CD14-positive monocyte (primary cell): ENCODE results near the gene HSBP1L1. TPM values are rescaled to one million over a fixed set of nuclear protein-coding genes. Genes with fewer than 3 reads are reported as not detected.
A peak's percentile ranks its signal among the peaks of the same experiment; 100 is the strongest.

Experiments
- DNase-seq, 3 donors: peaks; one replicate each; pipeline ENCODE4 v3.0.0-alpha.2; 2011 to 2022
- H2AFZ ChIP-seq: 2 replicates; pipeline ENCODE4 v1.6.0; 2012; ENCODE audit warnings: mild to moderate bottlenecking, low read depth, low read length, inconsistent platforms; ENCODE audit not compliant: insufficient read depth, poor library complexity, severe bottlenecking
- H3K27ac ChIP-seq, 2 donors: 1 replicate in 1 of 2; 2 replicates in 1 of 2; pipeline ENCODE4 v1.5.1; 2012 to 2013; ENCODE audit warnings: low read length in 2 of 2, control low read depth in 1 of 2, inconsistent platforms in 1 of 2, low read depth in 1 of 2, mild to moderate bottlenecking in 1 of 2
- H3K27me3 ChIP-seq, 2 donors: one replicate each; pipeline versions ENCODE4 v1.6.0 to v1.6.1; 2011 to 2013; ENCODE audit warnings: low read length in 2 of 2; ENCODE audit not compliant: control insufficient read depth in 2 of 2, insufficient read depth in 2 of 2
- H3K36me3 ChIP-seq, 2 donors: replicated peaks in 1 of 2; 1 replicate in 1 of 2; 2 replicates in 1 of 2; pipeline versions ENCODE4 v1.5.1 to v1.6.1; 2012 to 2013; ENCODE audit warnings: low read length in 2 of 2, control low read depth in 1 of 2, inconsistent platforms in 1 of 2, mild to moderate bottlenecking in 1 of 2; ENCODE audit not compliant: insufficient read depth in 2 of 2, control insufficient read depth in 1 of 2
- H3K4me1 ChIP-seq, 2 donors: 1 replicate in 1 of 2; 2 replicates in 1 of 2; pipeline versions ENCODE4 v1.5.1 to v1.6.1; 2012 to 2013; ENCODE audit warnings: low read length in 2 of 2, control low read depth in 1 of 2, inconsistent platforms in 1 of 2, mild to moderate bottlenecking in 1 of 2, moderate library complexity in 1 of 2; ENCODE audit not compliant: insufficient read depth in 2 of 2, control insufficient read depth in 1 of 2
- H3K4me2 ChIP-seq: replicated peaks from 2 replicates; pipeline ENCODE3; 2012; ENCODE audit warnings: low read length, moderate library complexity, mild to moderate bottlenecking; ENCODE audit not compliant: poor library complexity, severe bottlenecking; ENCODE audit errors: extremely low read depth
- H3K4me3 ChIP-seq, 3 experiments: fragments of 200-600 bp in 1 of 3; sonication (generic) in 1 of 3; replicated peaks in 1 of 3; 1 replicate in 2 of 3; 2 replicates in 1 of 3; pipeline ENCODE4 v1.5.1; 2011 to 2013; ENCODE audit warnings: low read length in 3 of 3, mild to moderate bottlenecking in 3 of 3, control low read depth in 2 of 3, low read depth in 2 of 3, inconsistent platforms in 1 of 3, moderate library complexity in 1 of 3
- H3K79me2 ChIP-seq: 2 replicates; pipeline ENCODE4 v1.6.0; 2012; ENCODE audit warnings: mild to moderate bottlenecking, control low read depth, inconsistent platforms, low read length, moderate library complexity; ENCODE audit not compliant: insufficient read depth
- H3K9ac ChIP-seq: 2 replicates; pipeline ENCODE4 v1.6.0; 2017; ENCODE audit warnings: low read length, mild to moderate bottlenecking; ENCODE audit not compliant: insufficient read depth, poor library complexity, severe bottlenecking
- H3K9me3 ChIP-seq, 2 donors: replicated peaks in 1 of 2; 1 replicate in 1 of 2; 2 replicates in 1 of 2; pipeline versions ENCODE4 v1.5.1 to v1.6.1; 2012 to 2013; ENCODE audit warnings: low read length in 2 of 2, control low read depth in 1 of 2; ENCODE audit not compliant: control insufficient read depth in 1 of 2, insufficient read depth in 1 of 2
- H4K20me1 ChIP-seq: 2 replicates; pipeline ENCODE4 v1.6.0; 2012; ENCODE audit warnings: mild to moderate bottlenecking, low read length, control low read depth, moderate library complexity; ENCODE audit not compliant: insufficient read depth
- H3K27ac Mint-ChIP-seq, 7 donors: one replicate each; pipeline ENCODE4 v1.8.0; 2020; ENCODE audit warnings: mild to moderate bottlenecking in 7 of 7, mixed read lengths in 7 of 7, moderate library complexity in 6 of 7, inconsistent platforms in 2 of 7
- H3K27me3 Mint-ChIP-seq, 3 donors: one replicate each; pipeline ENCODE4 v1.8.0; 2021 to 2022; ENCODE audit warnings: low read depth in 3 of 3, mild to moderate bottlenecking in 3 of 3, mixed read lengths in 3 of 3, moderate library complexity in 3 of 3, inconsistent platforms in 1 of 3
- H3K36me3 Mint-ChIP-seq, 2 donors: one replicate each; pipeline ENCODE4 v1.8.0; 2020; ENCODE audit warnings: mixed read lengths in 2 of 2, inconsistent platforms in 1 of 2, mild to moderate bottlenecking in 1 of 2
- H3K4me1 Mint-ChIP-seq: one replicate; pipeline ENCODE4 v1.8.0; 2020; ENCODE audit warnings: mild to moderate bottlenecking, mixed read lengths
- H3K4me3 Mint-ChIP-seq, 2 donors: one replicate each; pipeline ENCODE4 v1.8.0; 2020; ENCODE audit warnings: mild to moderate bottlenecking in 2 of 2, mixed read lengths in 2 of 2, moderate library complexity in 1 of 2
- H3K9me3 Mint-ChIP-seq, 7 donors: one replicate each; pipeline ENCODE4 v1.8.0; 2020 to 2022; ENCODE audit warnings: mixed read lengths in 7 of 7, mild to moderate bottlenecking in 6 of 7, moderate library complexity in 6 of 7, inconsistent platforms in 2 of 7
- WGBS: methylation state at CpG from one replicate; pipeline ENCODE4 v1.1.5; 2013; ENCODE audit warnings: missing lambda C conversion rate; ENCODE audit not compliant: insufficient coverage; 5-methylcytosine and 5-hydroxymethylcytosine counted together
- intact Hi-C, 2 donors: fragments of 100-400 bp; cut with micrococcal nuclease; formaldehyde crosslinking; loops; one replicate each; pipeline versions ENCODE4 v1.15.0 to v1.15.1; 2023
- polyA plus RNA-seq, 3 donors: library from polyadenylated mRNA; depleted of rRNA in 1 of 3; unstranded in 2 of 3; stranded (reverse) in 1 of 3; fragments of 300-500 nt in 2 of 3; fragments of >200 nt in 1 of 3; fragmentation: Illumina TruSeq in 2 of 3; gene quantifications; 1 replicate in 2 of 3; 2 replicates in 1 of 3; pipeline ENCODE4 v1.2.3, GENCODE V29; 2012 to 2021
- TF ChIP-seq, protein P1 (sequence below): fragments of 200-600 bp; IDR thresholded peaks from one replicate; pipeline ENCODE4 v1.8.0; 2022; ENCODE audit warnings: antibody characterized with exemption, mild to moderate bottlenecking

HSBP1L1 gene
- polyA plus RNA-seq, 3 donors: 2.5 to 13.2 (median 10.8) TPM

DNA sequence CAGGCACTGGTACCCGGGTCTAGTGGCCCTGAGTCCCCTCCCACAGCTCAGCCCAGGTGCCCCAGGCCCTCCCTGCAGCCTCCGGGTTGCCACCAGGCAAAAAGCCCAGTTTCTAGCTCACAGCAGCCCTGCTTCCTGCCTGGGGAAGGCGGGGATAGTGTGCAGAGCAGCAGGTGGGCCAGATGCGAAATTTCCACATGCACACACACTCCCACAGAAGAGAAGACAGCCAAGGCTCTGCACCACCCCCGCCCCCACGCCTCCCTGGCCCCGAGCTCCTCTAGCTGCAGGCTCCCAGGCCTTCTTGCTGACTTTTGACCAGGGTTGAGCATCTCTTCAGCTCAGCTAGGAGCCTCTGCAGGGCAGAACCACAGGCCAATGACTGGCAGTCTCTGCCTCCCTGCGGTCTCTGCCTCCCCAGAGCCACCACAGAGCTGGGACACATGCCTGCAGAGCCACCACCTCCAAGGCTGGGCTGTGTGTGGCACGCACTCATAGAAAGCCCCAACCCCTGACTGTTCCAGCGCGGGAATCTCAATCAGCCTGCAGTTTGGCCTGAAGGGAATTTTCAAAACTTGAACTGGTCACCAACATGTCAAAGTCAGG is 20.2 kb upstream of the HSBP1L1 start:
- Histone ChIP-seq H3K79me2 (peaks cover 99% of the 10 kb centered on the region), H3K4me2 (no peak overlapping the region), H3K36me3 (peaks cover 61 to 97% of the 10 kb centered on the region in 2 donors), H2AFZ (no peak overlapping the region), H3K27me3 (no peaks in the 10 kb centered on the region), H3K4me1 (peaks cover 6 to 11% of the 10 kb centered on the region in 2 donors), H3K4me3 (no peak overlapping the region), H3K27ac (no peak overlapping the region), H4K20me1 (peaks cover 100% of the 10 kb centered on the region), H3K9ac (no peak overlapping the region), H3K9me3 (peaks cover 6 to 7% of the 10 kb centered on the region in 2 donors)
- peaks cover 0 to 5% (median 0%) of the 10 kb centered on the region in 3 donors for H3K27me3 Mint-ChIP-seq
- peaks cover 24% of the 10 kb centered on the region for H3K4me1 Mint-ChIP-seq
- H3K36me3 Mint-ChIP-seq: peaks cover 75 to 91% of the 10 kb centered on the region in 2 donors
- H3K9me3 Mint-ChIP-seq: peaks cover 0 to 12% (median 9%) of the 10 kb centered on the region in 7 donors
- intact Hi-C loops: loop anchor here (10.0 kb wide), 2 partner anchors 49 to 161 kb away; partner anchors contain the start of gene ADNP2 (in 1 of the 2)
- WGBS: 64% methylated on average over 10 of the region's 11 CpGs
- no peak overlapping the region for H3K4me3 Mint-ChIP-seq
- TF ChIP-seq, protein P1, sequence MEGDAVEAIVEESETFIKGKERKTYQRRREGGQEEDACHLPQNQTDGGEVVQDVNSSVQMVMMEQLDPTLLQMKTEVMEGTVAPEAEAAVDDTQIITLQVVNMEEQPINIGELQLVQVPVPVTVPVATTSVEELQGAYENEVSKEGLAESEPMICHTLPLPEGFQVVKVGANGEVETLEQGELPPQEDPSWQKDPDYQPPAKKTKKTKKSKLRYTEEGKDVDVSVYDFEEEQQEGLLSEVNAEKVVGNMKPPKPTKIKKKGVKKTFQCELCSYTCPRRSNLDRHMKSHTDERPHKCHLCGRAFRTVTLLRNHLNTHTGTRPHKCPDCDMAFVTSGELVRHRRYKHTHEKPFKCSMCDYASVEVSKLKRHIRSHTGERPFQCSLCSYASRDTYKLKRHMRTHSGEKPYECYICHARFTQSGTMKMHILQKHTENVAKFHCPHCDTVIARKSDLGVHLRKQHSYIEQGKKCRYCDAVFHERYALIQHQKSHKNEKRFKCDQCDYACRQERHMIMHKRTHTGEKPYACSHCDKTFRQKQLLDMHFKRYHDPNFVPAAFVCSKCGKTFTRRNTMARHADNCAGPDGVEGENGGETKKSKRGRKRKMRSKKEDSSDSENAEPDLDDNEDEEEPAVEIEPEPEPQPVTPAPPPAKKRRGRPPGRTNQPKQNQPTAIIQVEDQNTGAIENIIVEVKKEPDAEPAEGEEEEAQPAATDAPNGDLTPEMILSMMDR: no peak
- H3K27ac Mint-ChIP-seq: peak overlapping the region in 3 of 7 donors; percentile 35 to 66 (median 52)
- DNase-seq: no peak

DNA sequence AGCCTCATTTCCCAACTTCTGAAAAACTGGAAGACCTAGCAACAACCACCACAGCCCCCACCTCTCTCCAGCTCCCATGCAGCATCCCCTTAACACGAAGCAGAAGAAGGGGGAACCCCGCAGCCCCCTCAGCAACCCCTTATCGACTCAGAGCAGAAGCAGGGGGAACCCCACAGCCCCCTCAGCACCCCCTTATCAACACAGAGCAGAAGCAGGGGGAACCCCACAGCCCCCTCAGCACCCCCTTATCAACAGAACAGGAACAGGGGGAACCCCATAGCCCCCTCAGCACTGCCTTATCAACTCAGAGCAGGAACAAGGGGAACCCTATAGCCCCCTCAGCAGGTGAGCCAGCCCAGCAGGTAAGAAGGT is 19.7 kb upstream of the HSBP1L1 start:
- Mint-ChIP-seq H3K4me3 (no peak overlapping the region), H3K4me1 (peaks cover 29% of the 10 kb centered on the region), H3K27me3 (peaks cover 0 to 5% (median 0%) of the 10 kb centered on the region in 3 donors), H3K27ac (peak overlapping the region in 2 of 7 donors; percentile 4 to 66), H3K36me3 (peaks cover 70 to 91% of the 10 kb centered on the region in 2 donors), H3K9me3 (peaks cover 0 to 12% (median 8%) of the 10 kb centered on the region in 7 donors)
- peaks cover 6 to 7% of the 10 kb centered on the region in 2 donors for H3K9me3 ChIP-seq
- H3K9ac ChIP-seq: no peak overlapping the region
- peaks cover 56 to 92% of the 10 kb centered on the region in 2 donors for H3K36me3 ChIP-seq
- intact Hi-C loops: loop anchor here (5.0 to 10.0 kb wide), 4 partner anchors 32 to 257 kb away; partner anchors contain the start of gene ADNP2 (in 1 of the 2)
- H4K20me1 ChIP-seq: peaks cover 100% of the 10 kb centered on the region
- H3K27me3 ChIP-seq: no peaks in the 10 kb centered on the region
- H3K4me3 ChIP-seq: no peak overlapping the region
- H2AFZ ChIP-seq: no peak overlapping the region
- H3K27ac ChIP-seq: no peak overlapping the region
- TF ChIP-seq, protein P1: no peak
- peaks cover 98% of the 10 kb centered on the region for H3K79me2 ChIP-seq
- no CpG with 5 or more reads among the region's 3 CpGs for WGBS
- H3K4me1 ChIP-seq: peaks cover 11 to 16% of the 10 kb centered on the region in 2 donors
- H3K4me2 ChIP-seq: no peak overlapping the region
- DNase-seq: no peak
